Calu3 (cell line): ENCODE data around the gene VSIG10L2. TPM values are rescaled to one million over a fixed set of nuclear protein-coding genes. Genes with fewer than 3 reads are reported as not detected.

Source experiments
- BruUV-seq: library from RNA; stranded (reverse); fragments of 400-500 nt; replicated peaks from 2 replicates; lab custom pipeline; 2021; lab: Mats Ljungman, UMichigan
- CTCF ChIA-PET: fragments of 300-600 bp; sonication (Branson Sonifier 250); formaldehyde crosslinking; loops from one replicate; lab custom pipeline; 2022; ENCODE audit warnings: antibody characterized with exemption; lab: Charles Lee
- DNase-seq: peaks from one replicate; pipeline ENCODE4 v3.0.0; 2022
- H3K27ac Mint-ChIP-seq: one replicate; pipeline ENCODE4 v1.8.0; 2022; ENCODE audit warnings: mixed read lengths; ENCODE audit not compliant: unreplicated experiment
- H3K27me3 Mint-ChIP-seq: one replicate; pipeline ENCODE4 v1.8.0; 2022; ENCODE audit warnings: mixed read lengths; ENCODE audit not compliant: unreplicated experiment
- H3K36me3 Mint-ChIP-seq: one replicate; pipeline ENCODE4 v1.8.0; 2022; ENCODE audit warnings: mild to moderate bottlenecking, moderate library complexity, mixed read lengths; ENCODE audit not compliant: insufficient read depth, unreplicated experiment
- H3K4me1 Mint-ChIP-seq: one replicate; pipeline ENCODE4 v1.8.0; 2022; ENCODE audit warnings: mild to moderate bottlenecking, low read depth, mixed read lengths; ENCODE audit not compliant: unreplicated experiment
- H3K4me3 Mint-ChIP-seq: one replicate; pipeline ENCODE4 v1.8.0; 2022; ENCODE audit warnings: mild to moderate bottlenecking, low read depth, moderate library complexity, mixed read lengths; ENCODE audit not compliant: unreplicated experiment
- H3K9me3 Mint-ChIP-seq: one replicate; pipeline ENCODE4 v1.8.0; 2022; ENCODE audit warnings: low read depth, mixed read lengths; ENCODE audit not compliant: unreplicated experiment
- intact Hi-C: fragments of 100-400 bp; cut with micrococcal nuclease; formaldehyde crosslinking; loops from one replicate; pipeline ENCODE4 v1.10.0; 2022; ENCODE audit not compliant: unreplicated experiment
- total RNA-seq: library from RNA; stranded (reverse); gene quantifications from 2 replicates; pipeline ENCODE4 v1.2.3, GENCODE V29; 2022
- TF ChIP-seq, protein P1 (sequence below): fragments of 200-600 bp; IDR thresholded peaks from one replicate; pipeline ENCODE4 v1.8.0; 2022; ENCODE audit warnings: antibody characterized with exemption; ENCODE audit not compliant: unreplicated experiment

Gene VSIG10L2
- total RNA-seq, 1 experiment from 2014 or later, result not detected

DNA sequence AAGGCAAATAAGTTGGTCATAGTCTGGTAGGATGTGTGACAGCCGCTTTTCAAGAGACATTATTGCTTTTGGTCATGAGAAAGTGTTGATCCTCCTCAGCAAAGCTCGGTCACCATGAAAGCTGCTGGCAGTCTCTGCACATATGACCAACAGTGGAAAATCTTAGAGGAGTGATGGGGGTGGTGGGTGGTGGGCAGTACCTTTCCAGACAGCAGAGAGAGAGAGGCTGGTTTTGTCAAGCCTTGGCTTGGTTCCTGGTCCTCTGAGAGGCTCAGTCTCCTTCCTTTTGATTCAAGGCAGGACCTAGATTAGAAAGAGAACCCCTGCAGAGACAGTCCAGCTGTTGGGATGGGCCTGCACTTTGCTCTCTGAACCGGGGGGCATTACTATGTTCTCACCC lies 20.0 kb upstream of the VSIG10L2 start:
- Mint-ChIP-seq H3K4me3 (no peak overlapping the region), H3K4me1 (no peaks in the 10 kb centered on the region), H3K9me3 (no peaks in the 10 kb centered on the region), H3K27ac (no peak overlapping the region), H3K36me3 (no peaks in the 10 kb centered on the region), H3K27me3 (peaks cover 27% of the 10 kb centered on the region)
- intact Hi-C loops, result no loop called here
- DNase-seq, result no peak
- no TSS peak for BruUV-seq
- TF ChIP-seq, protein P1, sequence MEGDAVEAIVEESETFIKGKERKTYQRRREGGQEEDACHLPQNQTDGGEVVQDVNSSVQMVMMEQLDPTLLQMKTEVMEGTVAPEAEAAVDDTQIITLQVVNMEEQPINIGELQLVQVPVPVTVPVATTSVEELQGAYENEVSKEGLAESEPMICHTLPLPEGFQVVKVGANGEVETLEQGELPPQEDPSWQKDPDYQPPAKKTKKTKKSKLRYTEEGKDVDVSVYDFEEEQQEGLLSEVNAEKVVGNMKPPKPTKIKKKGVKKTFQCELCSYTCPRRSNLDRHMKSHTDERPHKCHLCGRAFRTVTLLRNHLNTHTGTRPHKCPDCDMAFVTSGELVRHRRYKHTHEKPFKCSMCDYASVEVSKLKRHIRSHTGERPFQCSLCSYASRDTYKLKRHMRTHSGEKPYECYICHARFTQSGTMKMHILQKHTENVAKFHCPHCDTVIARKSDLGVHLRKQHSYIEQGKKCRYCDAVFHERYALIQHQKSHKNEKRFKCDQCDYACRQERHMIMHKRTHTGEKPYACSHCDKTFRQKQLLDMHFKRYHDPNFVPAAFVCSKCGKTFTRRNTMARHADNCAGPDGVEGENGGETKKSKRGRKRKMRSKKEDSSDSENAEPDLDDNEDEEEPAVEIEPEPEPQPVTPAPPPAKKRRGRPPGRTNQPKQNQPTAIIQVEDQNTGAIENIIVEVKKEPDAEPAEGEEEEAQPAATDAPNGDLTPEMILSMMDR, result no peak
- CTCF ChIA-PET, result no interaction called here

DNA sequence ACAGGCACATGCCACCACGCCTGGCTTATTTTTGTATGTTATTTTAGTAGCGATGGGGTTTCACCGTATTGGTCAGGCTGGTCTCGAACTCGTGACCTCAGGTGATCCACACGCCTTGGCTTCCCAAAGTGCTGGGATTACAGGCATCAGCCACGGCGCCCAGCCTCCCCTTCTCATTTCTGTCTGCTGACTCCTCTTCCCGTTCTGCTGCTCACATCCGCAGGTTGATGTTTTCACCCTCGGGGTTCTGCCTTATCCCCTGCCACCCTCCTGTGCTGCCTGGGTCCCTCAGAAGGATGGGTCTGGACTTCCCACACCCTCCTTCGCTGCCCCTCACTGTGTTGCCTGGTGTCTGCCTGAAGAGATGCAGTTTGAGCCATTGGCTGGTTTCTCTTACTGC lies 19.2 kb upstream of the VSIG10L2 start:
- intact Hi-C loops, result no loop called here
- H3K4me3 Mint-ChIP-seq, result no peak overlapping the region
- no TSS peak for BruUV-seq
- H3K27ac Mint-ChIP-seq, result no peak overlapping the region
- no peaks in the 10 kb centered on the region for H3K36me3 Mint-ChIP-seq
- CTCF ChIA-PET, result no interaction called here
- TF ChIP-seq, protein P1, result no peak
- peaks cover 27% of the 10 kb centered on the region for H3K27me3 Mint-ChIP-seq
- no peaks in the 10 kb centered on the region for H3K4me1 Mint-ChIP-seq
- no peak for DNase-seq
- no peaks in the 10 kb centered on the region for H3K9me3 Mint-ChIP-seq

DNA sequence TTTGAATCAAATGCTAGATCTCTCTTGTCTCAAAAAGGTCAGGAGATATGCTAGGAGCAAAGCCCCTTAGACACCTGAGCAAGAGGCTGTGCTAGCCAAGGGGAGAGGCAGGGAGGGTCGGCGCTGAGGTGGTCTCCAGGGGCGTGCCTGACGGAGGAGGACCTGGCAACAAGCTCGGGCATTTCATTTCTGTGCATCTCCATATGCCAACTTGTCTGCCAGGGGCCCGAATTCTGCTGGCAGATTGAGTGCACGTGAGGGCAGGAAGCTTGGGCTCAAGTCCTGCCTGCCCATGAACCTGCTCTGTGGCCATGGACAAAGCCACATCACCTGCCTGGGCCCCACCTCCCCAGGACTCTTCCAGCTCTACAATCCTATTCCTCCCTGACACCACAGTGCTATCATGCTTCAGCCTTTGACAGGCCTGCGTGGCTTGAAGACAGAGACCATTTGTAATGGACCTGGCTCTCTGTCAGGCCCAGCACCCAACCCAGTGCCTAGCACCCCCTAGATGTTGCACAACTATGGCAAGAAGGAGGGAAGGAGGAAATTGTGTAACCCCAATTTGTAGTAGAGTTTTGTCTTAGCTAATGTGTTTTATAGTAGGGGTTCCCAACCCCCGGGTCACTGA lies 16.3 kb upstream of the VSIG10L2 start:
- Mint-ChIP-seq H3K27ac (no peak overlapping the region), H3K27me3 (peaks cover 26% of the 10 kb centered on the region), H3K4me3 (no peak overlapping the region), H3K9me3 (no peaks in the 10 kb centered on the region), H3K4me1 (no peaks in the 10 kb centered on the region), H3K36me3 (no peaks in the 10 kb centered on the region)
- no peak for DNase-seq
- TF ChIP-seq, protein P1, result no peak
- intact Hi-C loops, result no loop called here
- no TSS peak for BruUV-seq
- CTCF ChIA-PET, result no interaction called here

DNA sequence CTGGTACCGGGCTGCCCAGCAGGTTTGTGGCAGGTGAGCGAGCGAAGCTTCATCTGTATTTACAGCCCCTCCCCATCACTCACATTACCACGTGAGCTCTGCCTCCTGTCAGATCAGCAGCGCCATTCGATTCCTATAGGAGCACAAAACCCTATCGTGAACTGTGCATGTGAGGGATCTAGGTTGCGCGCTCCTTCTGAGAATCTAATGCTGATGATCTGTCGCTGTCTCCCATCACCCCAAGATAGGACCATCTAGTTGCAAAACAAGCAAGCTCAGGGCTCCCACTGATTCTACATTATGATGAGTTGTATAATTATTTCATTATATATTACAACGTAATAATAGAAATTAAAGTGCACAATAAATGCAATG lies 15.8 kb upstream of the VSIG10L2 start:
- CTCF ChIA-PET, result no interaction called here
- Mint-ChIP-seq H3K4me3 (no peak overlapping the region), H3K4me1 (no peaks in the 10 kb centered on the region), H3K27ac (no peak overlapping the region), H3K27me3 (peaks cover 21% of the 10 kb centered on the region), H3K9me3 (no peaks in the 10 kb centered on the region), H3K36me3 (no peaks in the 10 kb centered on the region)
- intact Hi-C loops, result no loop called here
- TF ChIP-seq, protein P1, result no peak
- no peak for DNase-seq
- no TSS peak for BruUV-seq
